OCI-LY3 (cell line): Measurements from ENCODE around the gene RPA1.

Experiments used
- H2AFZ ChIP-seq: fragments of 200-600, 300-600 bp; shearing (Covaris generic); 2 replicates; pipeline ENCODE4 v1.6.0; 2014; ENCODE audit warnings: antibody characterized with exemption, low read depth, low read length
- H3K27ac ChIP-seq: fragments of 200-600, 300-600 bp; sonication (generic); 2 replicates; pipeline ENCODE4 v1.5.1; 2014; ENCODE audit warnings: mild to moderate bottlenecking, low read length, moderate library complexity, mixed read lengths
- H3K27me3 ChIP-seq: fragments of 200-600, 300-600 bp; sonication (generic); 2 replicates; pipeline ENCODE4 v1.6.1; 2014; ENCODE audit warnings: low read depth, low read length, mixed read lengths
- H3K36me3 ChIP-seq: fragments of 200-600, 300-600 bp; sonication (generic); replicated peaks from 2 replicates; pipeline ENCODE3; 2014; ENCODE audit warnings: low read depth, low read length, mixed read lengths
- H3K4me1 ChIP-seq: fragments of 300-600, 200-600 bp; sonication (generic); 2 replicates; pipeline ENCODE4 v1.6.1; 2014; ENCODE audit warnings: low read length, mixed read lengths
- H3K4me2 ChIP-seq: fragments of 200-600, 300-600 bp; sonication (generic); 2 replicates; pipeline ENCODE4 v1.6.1; 2014; ENCODE audit warnings: low read length, mixed read lengths
- H3K4me3 ChIP-seq: fragments of 300-600, 200-600 bp; sonication (generic); 2 replicates; pipeline ENCODE4 v1.5.1; 2014; ENCODE audit warnings: antibody characterized with exemption, mild to moderate bottlenecking, low read length, moderate library complexity
- H3K79me2 ChIP-seq: fragments of 300-600, 200-600 bp; shearing (Covaris generic); 2 replicates; pipeline ENCODE4 v1.6.1; 2014; ENCODE audit warnings: mild to moderate bottlenecking, low read length, mixed read lengths
- H3K9ac ChIP-seq: fragments of 300-600, 200-600 bp; shearing (Covaris generic); 2 replicates; pipeline ENCODE4 v1.6.0; 2014; ENCODE audit warnings: mild to moderate bottlenecking, low read length, moderate library complexity
- H3K9me3 ChIP-seq: fragments of 200-600, 300-600 bp; shearing (Covaris generic); 2 replicates; pipeline ENCODE4 v1.6.1; 2014; ENCODE audit warnings: low read length, mixed read lengths; ENCODE audit not compliant: insufficient read depth
- H4K20me1 ChIP-seq: fragments of 200-600, 300-600 bp; sonication (generic); 2 replicates; pipeline ENCODE4 v1.6.1; 2016; ENCODE audit warnings: low read length, mixed read lengths; ENCODE audit not compliant: insufficient read depth
- EZH2phosphoT487 ChIP-seq: fragments of 200-600 bp; shearing (Covaris generic); IDR thresholded peaks from 2 replicates; pipeline ENCODE4 v1.6.1; 2018; ENCODE audit warnings: antibody characterized with exemption, mixed run types, low read depth
- TF ChIP-seq, protein P1 (sequence below): fragments of 200-600, 300-600 bp; sonication (generic); IDR thresholded peaks from 2 replicates; pipeline ENCODE4 v1.5.1; 2014; ENCODE audit warnings: antibody characterized with exemption, low read length, low read depth

Gene RPA1

DNA sequence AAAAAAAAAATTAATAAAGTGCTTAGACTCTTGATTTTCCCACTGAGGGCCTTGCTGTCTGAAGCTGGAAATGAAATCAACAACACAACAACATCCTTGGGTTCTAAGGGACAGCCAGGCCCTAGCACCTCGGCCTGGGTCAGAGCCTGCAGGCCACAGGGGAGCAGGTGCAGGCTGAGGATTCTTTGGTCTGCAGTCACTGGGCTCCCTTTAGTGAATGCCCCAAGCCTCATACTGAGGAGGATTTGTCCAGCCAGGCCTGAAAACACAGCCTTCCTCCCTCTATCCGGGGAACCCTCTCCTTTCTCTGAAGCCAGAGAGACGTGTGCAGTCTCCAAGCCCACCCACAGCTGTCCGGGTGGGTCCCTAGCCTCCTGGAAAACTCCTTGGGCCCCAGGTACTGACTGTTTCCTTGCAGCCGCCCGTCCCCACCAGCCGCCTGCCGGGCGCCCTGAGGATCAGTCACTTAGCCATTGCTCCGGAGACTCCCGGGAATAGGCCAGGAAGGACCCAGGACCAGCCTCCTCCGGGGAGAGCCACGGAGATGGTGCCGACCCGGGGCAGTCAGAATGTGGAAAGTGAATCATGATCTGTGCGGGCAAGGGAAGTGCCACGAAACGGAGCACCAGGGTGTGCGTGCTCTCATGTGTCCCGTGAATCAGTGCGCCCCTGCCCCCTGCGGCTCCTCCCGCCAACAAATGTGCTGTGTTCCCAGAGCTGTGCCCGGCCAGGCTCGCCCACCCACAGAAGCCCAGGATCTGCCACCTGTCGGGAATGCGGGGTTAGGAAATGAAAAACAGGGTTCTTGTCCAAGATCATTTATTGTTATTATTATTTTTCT, 104.3 kb downstream of the RPA1 start:
- no peak overlapping the region for H3K4me2 ChIP-seq
- no peaks in the 10 kb centered on the region for H4K20me1 ChIP-seq
- H3K27me3 ChIP-seq: no peaks in the 10 kb centered on the region

DNA sequence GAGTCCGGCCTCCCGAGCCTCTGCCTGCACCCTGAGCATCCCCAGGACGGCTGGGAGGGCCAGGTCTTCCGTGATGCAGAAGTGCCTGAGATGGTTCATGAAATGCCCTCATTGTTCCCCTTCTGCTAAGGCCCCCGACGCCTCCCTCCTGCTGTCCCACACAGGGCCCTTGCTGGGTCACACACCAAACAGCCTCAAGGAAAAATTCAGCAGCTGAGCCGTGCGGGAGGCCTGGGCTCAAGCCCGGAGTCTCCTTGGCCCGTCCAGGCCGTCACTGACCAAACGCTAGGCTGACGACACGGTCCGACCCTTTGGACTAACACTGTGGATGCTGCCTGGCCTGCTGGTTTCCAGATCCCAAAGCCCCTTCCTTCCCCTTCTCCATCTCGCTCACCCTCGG, 105.1 kb downstream of the RPA1 start:
- Histone ChIP-seq H3K4me1 (peaks cover 3% of the 10 kb centered on the region; the same call in 1 of the 2 replicates), H3K9me3 (no peaks in the 10 kb centered on the region), H3K27me3 (no peaks in the 10 kb centered on the region), H4K20me1 (no peaks in the 10 kb centered on the region), H2AFZ (no peak overlapping the region), H3K9ac (no peak overlapping the region), H3K36me3 (no peaks in the 10 kb centered on the region), H3K4me3 (no peak overlapping the region), H3K27ac (no peak overlapping the region), H3K79me2 (no peaks in the 10 kb centered on the region), H3K4me2 (no peak overlapping the region)
- TF ChIP-seq, protein P1, sequence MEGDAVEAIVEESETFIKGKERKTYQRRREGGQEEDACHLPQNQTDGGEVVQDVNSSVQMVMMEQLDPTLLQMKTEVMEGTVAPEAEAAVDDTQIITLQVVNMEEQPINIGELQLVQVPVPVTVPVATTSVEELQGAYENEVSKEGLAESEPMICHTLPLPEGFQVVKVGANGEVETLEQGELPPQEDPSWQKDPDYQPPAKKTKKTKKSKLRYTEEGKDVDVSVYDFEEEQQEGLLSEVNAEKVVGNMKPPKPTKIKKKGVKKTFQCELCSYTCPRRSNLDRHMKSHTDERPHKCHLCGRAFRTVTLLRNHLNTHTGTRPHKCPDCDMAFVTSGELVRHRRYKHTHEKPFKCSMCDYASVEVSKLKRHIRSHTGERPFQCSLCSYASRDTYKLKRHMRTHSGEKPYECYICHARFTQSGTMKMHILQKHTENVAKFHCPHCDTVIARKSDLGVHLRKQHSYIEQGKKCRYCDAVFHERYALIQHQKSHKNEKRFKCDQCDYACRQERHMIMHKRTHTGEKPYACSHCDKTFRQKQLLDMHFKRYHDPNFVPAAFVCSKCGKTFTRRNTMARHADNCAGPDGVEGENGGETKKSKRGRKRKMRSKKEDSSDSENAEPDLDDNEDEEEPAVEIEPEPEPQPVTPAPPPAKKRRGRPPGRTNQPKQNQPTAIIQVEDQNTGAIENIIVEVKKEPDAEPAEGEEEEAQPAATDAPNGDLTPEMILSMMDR: no peak
- no peak for TF ChIP-seq EZH2phosphoT487

More for the DNA sequence above, 104.3 kb downstream of the RPA1 start:
- H3K9me3 ChIP-seq: no peaks in the 10 kb centered on the region
- no peaks in the 10 kb centered on the region for H3K36me3 ChIP-seq
- H2AFZ ChIP-seq: no peak overlapping the region
- H3K79me2 ChIP-seq: no peaks in the 10 kb centered on the region
- H3K4me1 ChIP-seq: 0 out of 2 replicates have a peak, but pooled peaks cover 3% of the 10 kb centered on the region
- no peak overlapping the region for H3K4me3 ChIP-seq
- no peak overlapping the region for H3K9ac ChIP-seq
- no peak for TF ChIP-seq EZH2phosphoT487
- TF ChIP-seq, protein P1: no peak
- no peak overlapping the region for H3K27ac ChIP-seq

DNA sequence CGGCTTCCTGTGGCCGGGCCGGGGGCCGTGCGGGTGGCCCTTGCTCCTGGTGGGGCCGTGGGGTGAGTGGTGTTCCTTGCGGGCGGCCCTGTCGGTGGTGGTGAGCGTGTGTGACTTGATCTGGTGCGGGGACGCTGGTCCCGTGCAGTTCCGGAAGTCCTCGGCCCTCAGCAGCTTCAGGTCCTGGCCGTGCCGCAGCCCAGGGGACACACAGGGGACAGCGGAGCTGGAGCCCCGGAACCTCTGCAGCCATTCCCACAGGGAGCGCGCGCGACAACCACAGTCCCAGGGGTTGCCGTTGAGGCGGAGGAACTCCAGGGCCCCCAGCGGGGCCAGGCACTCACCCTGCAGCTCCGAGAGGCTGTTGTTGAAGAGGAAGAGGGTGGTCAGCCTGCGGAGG, 107.0 kb downstream of the RPA1 start:
- Histone ChIP-seq H3K4me1 (peaks cover 22% of the 10 kb centered on the region), H3K4me2 (no peak overlapping the region), H2AFZ (no peak overlapping the region), H3K9ac (no peak overlapping the region), H3K79me2 (peaks cover 5% of the 10 kb centered on the region; the same call in 1 of the 2 replicates), H4K20me1 (no peaks in the 10 kb centered on the region), H3K27ac (no peak overlapping the region), H3K9me3 (no peaks in the 10 kb centered on the region), H3K4me3 (no peak overlapping the region), H3K36me3 (no peaks in the 10 kb centered on the region), H3K27me3 (no peaks in the 10 kb centered on the region)
- TF ChIP-seq, protein P1: no peak
- no peak for TF ChIP-seq EZH2phosphoT487

DNA sequence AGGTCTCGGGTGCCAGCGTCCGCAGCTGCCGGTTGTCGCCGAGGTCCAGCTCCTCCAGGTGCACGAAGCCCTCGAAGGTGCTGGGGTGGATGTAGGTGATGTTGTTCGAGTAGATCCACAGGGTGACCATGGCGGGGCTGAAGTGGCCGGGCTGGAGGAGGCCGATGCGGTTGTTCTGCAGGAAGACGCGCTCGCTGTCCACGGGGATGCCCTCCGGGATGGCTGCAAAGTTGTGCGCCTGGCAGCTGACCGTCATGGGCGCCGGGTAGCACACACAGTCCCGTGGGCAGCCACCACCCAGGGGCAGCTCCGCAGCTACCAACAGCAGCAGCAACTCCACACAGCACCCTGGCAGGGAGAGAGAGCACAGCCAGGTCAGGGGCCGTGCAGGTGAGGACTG, 107.7 kb downstream of the RPA1 start:
- Histone ChIP-seq H3K9ac (no peak overlapping the region), H3K4me3 (no peak overlapping the region)
- TF ChIP-seq EZH2phosphoT487: no peak
- TF ChIP-seq, protein P1: no peak

More for the DNA sequence above, 107.7 kb downstream of the RPA1 start:
- Histone ChIP-seq H3K27ac (no peak overlapping the region), H4K20me1 (no peaks in the 10 kb centered on the region), H3K9me3 (no peaks in the 10 kb centered on the region), H2AFZ (no peak overlapping the region), H3K79me2 (peaks cover 5% of the 10 kb centered on the region; the same call in 1 of the 2 replicates), H3K4me1 (peaks cover 29% of the 10 kb centered on the region), H3K4me2 (no peak overlapping the region), H3K36me3 (no peaks in the 10 kb centered on the region), H3K27me3 (no peaks in the 10 kb centered on the region)
